Smooth muscle cell (in vitro differentiated cells): ENCODE results near the gene CFH. TPM values are rescaled to one million over a fixed set of nuclear protein-coding genes. Genes with fewer than 3 reads are reported as not detected.

Experiments
- DNase-seq: peaks from one replicate; lab custom pipeline; 2025; ENCODE audit not compliant: unreplicated experiment; lab: John Stamatoyannopoulos, UW
- H2AFZ ChIP-seq: fragments of 200-600 bp; sonication (generic); 2 replicates; pipeline ENCODE4 v1.6.0; 2016; ENCODE audit warnings: antibody characterized with exemption, low read depth, mild to moderate bottlenecking
- H3F3A ChIP-seq: fragments of 200-600 bp; sonication (generic); 2 replicates; pipeline ENCODE4 v1.6.0; 2017; ENCODE audit warnings: antibody characterized with exemption, low read depth
- H3K27ac ChIP-seq: fragments of 200-600 bp; sonication (generic); 2 replicates; pipeline ENCODE4 v1.5.1; 2016; ENCODE audit warnings: low read depth, mild to moderate bottlenecking
- H3K27me3 ChIP-seq: fragments of 200-600 bp; sonication (generic); 2 replicates; pipeline ENCODE4 v1.6.1; 2016; ENCODE audit warnings: low read depth, mild to moderate bottlenecking
- H3K36me3 ChIP-seq: fragments of 200-600 bp; sonication (generic); 2 replicates; pipeline ENCODE4 v1.5.1; 2016; ENCODE audit warnings: low read depth
- H3K4me1 ChIP-seq: fragments of 200-600 bp; sonication (generic); 2 replicates; pipeline ENCODE4 v1.5.1; 2016; ENCODE audit warnings: low read depth
- H3K4me2 ChIP-seq: fragments of 200-600 bp; sonication (generic); 2 replicates; pipeline ENCODE4 v1.6.0; 2016; ENCODE audit warnings: mild to moderate bottlenecking
- H3K4me3 ChIP-seq: fragments of 200-600 bp; sonication (generic); 2 replicates; pipeline ENCODE4 v1.5.1; 2016; ENCODE audit warnings: mild to moderate bottlenecking
- H3K79me2 ChIP-seq: fragments of 200-600 bp; sonication (generic); 2 replicates; pipeline ENCODE4 v1.6.0; 2016; ENCODE audit warnings: low read depth, mild to moderate bottlenecking
- H3K9ac ChIP-seq: fragments of 200-600 bp; sonication (generic); 2 replicates; pipeline ENCODE4 v1.6.0; 2016; ENCODE audit warnings: low read depth
- H3K9me3 ChIP-seq: fragments of 200-600 bp; sonication (generic); replicated peaks from 2 replicates; pipeline ENCODE4 v1.5.1; 2016; ENCODE audit warnings: low read depth
- H4K20me1 ChIP-seq: fragments of 200-600 bp; sonication (generic); 2 replicates; pipeline ENCODE4 v1.6.0; 2016; ENCODE audit warnings: low read depth
- WGBS: methylation state at CpG from one replicate; pipeline ENCODE4 v1.1.7; 2016; ENCODE audit warnings: low lambda C conversion rate; 5-methylcytosine and 5-hydroxymethylcytosine counted together
- polyA plus RNA-seq: library from polyadenylated mRNA; unstranded; fragments of >200 nt; fragmentation: Nextera tagmentation; extraction: Ambion mirVana; gene quantifications from 2 replicates; pipeline ENCODE4 v1.2.1, GENCODE V29; 2016
- total RNA-seq: library from RNA; depleted of rRNA; stranded (reverse); fragments of >200 nt; gene quantifications from 2 replicates; pipeline ENCODE4 v1.2.3, GENCODE V29; 2014
- TF ChIP-seq, protein P1 (sequence below): fragments of 200-600 bp; sonication (generic); IDR thresholded peaks from 2 replicates; pipeline ENCODE4 v1.5.1; 2017; ENCODE audit warnings: borderline replicate concordance, mild to moderate bottlenecking, antibody characterized with exemption; ENCODE audit not compliant: insufficient read depth, poor library complexity, severe bottlenecking

Gene CFH
- total and polyA plus RNA-seq, 2 experiments from 2014 or later: 71.2 to 99.5 TPM

GRCh38 chr1:196669051-196669450 is 17.2 kb downstream of the CFH start:
- H3K9ac ChIP-seq: no peak overlapping the region
- no peak overlapping the region for H2AFZ ChIP-seq
- no peaks in the 10 kb centered on the region for H3K4me1 ChIP-seq
- no peaks in the 10 kb centered on the region for H3K79me2 ChIP-seq
- H3F3A ChIP-seq: no peaks in the 10 kb centered on the region
- H3K4me2 ChIP-seq: no peak overlapping the region
- H3K27ac ChIP-seq: no peak overlapping the region
- H4K20me1 ChIP-seq: peaks cover 3% of the 10 kb centered on the region
- no peak for DNase-seq
- H3K4me3 ChIP-seq: no peak overlapping the region
- peaks cover 15% of the 10 kb centered on the region for H3K36me3 ChIP-seq
- H3K27me3 ChIP-seq: no peaks in the 10 kb centered on the region
- H3K9me3 ChIP-seq: peaks cover 6% of the 10 kb centered on the region
- WGBS: 85% methylated on average over 2 of the region's 2 CpGs
- TF ChIP-seq, protein P1, sequence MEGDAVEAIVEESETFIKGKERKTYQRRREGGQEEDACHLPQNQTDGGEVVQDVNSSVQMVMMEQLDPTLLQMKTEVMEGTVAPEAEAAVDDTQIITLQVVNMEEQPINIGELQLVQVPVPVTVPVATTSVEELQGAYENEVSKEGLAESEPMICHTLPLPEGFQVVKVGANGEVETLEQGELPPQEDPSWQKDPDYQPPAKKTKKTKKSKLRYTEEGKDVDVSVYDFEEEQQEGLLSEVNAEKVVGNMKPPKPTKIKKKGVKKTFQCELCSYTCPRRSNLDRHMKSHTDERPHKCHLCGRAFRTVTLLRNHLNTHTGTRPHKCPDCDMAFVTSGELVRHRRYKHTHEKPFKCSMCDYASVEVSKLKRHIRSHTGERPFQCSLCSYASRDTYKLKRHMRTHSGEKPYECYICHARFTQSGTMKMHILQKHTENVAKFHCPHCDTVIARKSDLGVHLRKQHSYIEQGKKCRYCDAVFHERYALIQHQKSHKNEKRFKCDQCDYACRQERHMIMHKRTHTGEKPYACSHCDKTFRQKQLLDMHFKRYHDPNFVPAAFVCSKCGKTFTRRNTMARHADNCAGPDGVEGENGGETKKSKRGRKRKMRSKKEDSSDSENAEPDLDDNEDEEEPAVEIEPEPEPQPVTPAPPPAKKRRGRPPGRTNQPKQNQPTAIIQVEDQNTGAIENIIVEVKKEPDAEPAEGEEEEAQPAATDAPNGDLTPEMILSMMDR: no peak

DNA sequence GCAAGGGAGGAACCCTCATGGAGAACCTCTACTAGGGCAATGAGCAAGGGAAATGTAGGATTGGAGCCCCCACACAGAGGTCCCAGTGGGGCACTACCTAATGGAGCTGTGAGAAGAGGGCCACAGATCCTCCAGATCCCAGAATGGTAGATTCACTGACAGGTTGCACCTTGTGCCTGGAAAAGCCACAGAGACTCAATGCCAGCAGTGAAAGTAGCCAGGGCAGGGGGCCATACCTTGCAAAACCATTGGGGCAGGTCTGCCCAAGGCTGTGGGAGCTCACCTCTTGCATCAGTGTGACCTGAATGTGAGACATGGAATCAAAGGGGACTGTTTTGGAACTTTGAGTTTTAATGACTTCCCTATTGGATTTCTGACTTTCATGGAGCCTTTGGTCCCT is 17.9 kb downstream of the CFH start:
- no peaks in the 10 kb centered on the region for H3K79me2 ChIP-seq
- peaks cover 15% of the 10 kb centered on the region for H3K36me3 ChIP-seq
- no peak overlapping the region for H2AFZ ChIP-seq
- DNase-seq: no peak
- TF ChIP-seq, protein P1: no peak
- no peaks in the 10 kb centered on the region for H3F3A ChIP-seq
- H3K27me3 ChIP-seq: no peaks in the 10 kb centered on the region
- H3K4me3 ChIP-seq: no peak overlapping the region
- no peak overlapping the region for H3K4me2 ChIP-seq
- no peaks in the 10 kb centered on the region for H3K4me1 ChIP-seq
- no peak overlapping the region for H3K27ac ChIP-seq
- no peak overlapping the region for H3K9ac ChIP-seq
- no peaks in the 10 kb centered on the region for H4K20me1 ChIP-seq
- peaks cover 6% of the 10 kb centered on the region for H3K9me3 ChIP-seq

- Histone ChIP-seq H3K4me3 (no peak overlapping the region), H3K27me3 (no peaks in the 10 kb centered on the region), H3K9me3 (no peaks in the 10 kb centered on the region), H3K4me1 (no peaks in the 10 kb centered on the region), H3K36me3 (no peaks in the 10 kb centered on the region), H2AFZ (no peak overlapping the region), H4K20me1 (no peaks in the 10 kb centered on the region), H3K27ac (no peak overlapping the region), H3F3A (no peaks in the 10 kb centered on the region), H3K4me2 (no peak overlapping the region), H3K79me2 (no peaks in the 10 kb centered on the region), H3K9ac (no peak overlapping the region)
- no peak for DNase-seq
- TF ChIP-seq, protein P1: no peak
Observed at GRCh38 chr1:196674908-196675307, 23.1 kb downstream of the CFH start.

DNA sequence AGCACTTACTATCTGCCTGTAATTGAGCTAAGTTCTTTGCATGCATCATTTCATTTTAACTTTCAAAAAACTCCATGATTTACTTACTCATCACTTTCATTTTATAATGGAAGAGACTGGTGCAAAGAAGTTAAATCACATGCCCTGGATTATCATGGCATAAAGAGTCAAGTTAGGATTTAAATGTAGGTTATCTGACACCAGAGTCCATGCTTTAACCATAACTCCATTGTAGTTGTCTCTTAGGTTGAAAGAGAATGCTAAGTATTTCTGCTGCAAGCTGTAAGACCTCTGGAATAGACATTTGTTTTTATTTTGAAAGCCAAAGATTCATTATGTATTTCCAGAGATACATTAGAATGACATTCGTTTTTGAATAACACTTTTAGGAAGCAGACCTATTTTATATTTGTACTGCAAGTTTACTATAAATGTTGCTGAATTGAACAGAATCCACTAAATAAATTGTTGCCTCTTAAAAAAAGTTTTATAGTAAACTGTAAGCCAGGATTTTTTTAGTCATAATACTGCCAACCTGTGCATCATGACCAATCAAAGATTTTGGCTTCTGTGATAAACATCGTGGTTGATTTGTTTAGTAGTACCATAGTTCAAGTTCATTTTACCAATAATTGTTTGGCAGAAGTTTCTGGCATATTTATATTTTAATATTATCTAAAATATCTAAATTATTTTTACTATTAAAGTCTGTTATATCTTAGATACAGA is 26.1 kb downstream of the CFH start:
- H3K27ac ChIP-seq: peak overlapping the region; percentile 9
- no peak overlapping the region for H2AFZ ChIP-seq
- 82% methylated on average over 2 of the region's 2 CpGs for WGBS
- H3K9ac ChIP-seq: no peak overlapping the region
- DNase-seq: no peak
- no peaks in the 10 kb centered on the region for H4K20me1 ChIP-seq
- no peaks in the 10 kb centered on the region for H3K9me3 ChIP-seq
- TF ChIP-seq, protein P1: no peak
- H3K27me3 ChIP-seq: no peaks in the 10 kb centered on the region
- peak overlapping the region; percentile 31 for H3K4me2 ChIP-seq
- H3K79me2 ChIP-seq: no peaks in the 10 kb centered on the region
- peaks cover 3% of the 10 kb centered on the region for H3K36me3 ChIP-seq
- H3F3A ChIP-seq: no peaks in the 10 kb centered on the region
- H3K4me1 ChIP-seq: no peaks in the 10 kb centered on the region
- no peak overlapping the region for H3K4me3 ChIP-seq
